ENCODE measurements around the gene MARF1.
A peak's percentile ranks its signal among the peaks of the same experiment; 100 is the strongest.
"Not testable (repeated sequence)": the region's sequence is repeated elsewhere in the genome, so short reads cannot be mapped to it uniquely, and the experiment has no call there.

The MARF1 gene

GRCh38 chr16:15578824-15579223 lies 64.1 kb downstream of the MARF1 start:
- DNase-seq (ENCODE audit: extremely low read depth, low read depth) = no peak
- TF ChIP-seq CTCF (IDR thresholded peaks at IDR 0.05; ENCODE audit: low read depth, low read length) = no peak

GRCh38 chr16:15576960-15577958 lies 65.7 kb downstream of the MARF1 start:
- DNase-seq (ENCODE audit: extremely low read depth, low read depth) = no peak
- TF ChIP-seq CTCF (IDR thresholded peaks at IDR 0.05; ENCODE audit: low read depth, low read length) = no peak

GRCh38 chr16:15575293-15576049 lies 67.5 kb downstream of the MARF1 start:
- no peak for TF ChIP-seq CTCF (IDR thresholded peaks at IDR 0.05; ENCODE audit: low read depth, low read length)
- no peak for DNase-seq (ENCODE audit: extremely low read depth, low read depth)

- DNase-seq (ENCODE audit: extremely low read depth, low read depth) = no peak
- no peak for TF ChIP-seq CTCF (IDR thresholded peaks at IDR 0.05; ENCODE audit: low read depth, low read length)
These were observed 68.4 kb downstream of the MARF1 start for GRCh38 chr16:15574614-15574948.

- not testable (repeated sequence) for DNase-seq (ENCODE audit: extremely low read depth, low read depth)
These were observed 68.9 kb downstream of the MARF1 start for GRCh38 chr16:15573896-15574613.

- TF ChIP-seq CTCF (IDR thresholded peaks at IDR 0.05; ENCODE audit: low read depth, low read length) = no peak
- DNase-seq (ENCODE audit: extremely low read depth, low read depth) = no peak
These were observed 69.6 kb downstream of the MARF1 start for GRCh38 chr16:15573274-15573895.

- peak; percentile 13 for TF ChIP-seq CTCF (IDR thresholded peaks at IDR 0.05; ENCODE audit: low read depth, low read length)
- DNase-seq (ENCODE audit: extremely low read depth, low read depth) = peak; percentile 80
These were observed 70.5 kb downstream of the MARF1 start for GRCh38 chr16:15572329-15573001.

All from AG09319 (cell line).